Subcutaneous abdominal adipose tissue (tissue), 5 donors: ENCODE measurements around the gene LAMB1.

Experiments
- H3K27ac ChIP-seq: one replicate; pipeline ENCODE4 v1.7.0; 2013; ENCODE audit warnings: low read depth, mild to moderate bottlenecking, inconsistent platforms, low read length, moderate library complexity
- H3K27me3 ChIP-seq, 5 donors: one replicate each; pipeline ENCODE4 v1.7.0; 2013; ENCODE audit warnings: low read length in 5 of 5, inconsistent platforms in 1 of 5; ENCODE audit not compliant: control insufficient read depth in 5 of 5, insufficient read depth in 4 of 5
- H3K36me3 ChIP-seq, 5 donors: one replicate each; pipeline ENCODE4 v1.7.0; 2013; ENCODE audit warnings: low read length in 5 of 5; ENCODE audit not compliant: control insufficient read depth in 5 of 5, insufficient read depth in 5 of 5
- H3K4me1 ChIP-seq, 5 donors: one replicate each; pipeline ENCODE4 v1.7.0; 2013; ENCODE audit warnings: low read length in 5 of 5, mild to moderate bottlenecking in 3 of 5, moderate library complexity in 1 of 5; ENCODE audit not compliant: control insufficient read depth in 5 of 5, insufficient read depth in 5 of 5
- H3K4me3 ChIP-seq, 5 donors: one replicate each; pipeline ENCODE4 v1.7.0; 2013; ENCODE audit warnings: low read length in 5 of 5, low read depth in 1 of 5
- H3K9ac ChIP-seq, 5 donors: one replicate each; pipeline ENCODE4 v1.7.0; 2013; ENCODE audit warnings: low read length in 5 of 5, mild to moderate bottlenecking in 4 of 5, moderate library complexity in 3 of 5
- H3K9me3 ChIP-seq, 5 donors: one replicate each; pipeline ENCODE4 v1.7.0; 2013; ENCODE audit warnings: low read length in 5 of 5; ENCODE audit not compliant: control insufficient read depth in 5 of 5
- donor health status: healthy.
- donor health status: healthy.
- donor health status: healthy.
- donor health status: healthy.
- donor health status: healthy.

Gene LAMB1

GRCh38 chr7:108024538-108024937 lies 21.6 kb upstream of the LAMB1 start:
- Histone ChIP-seq H3K9ac (no peak overlapping the region), H3K27ac (no peak overlapping the region), H3K4me3 (no peak overlapping the region), H3K4me1 (no peaks in the 10 kb centered on the region), H3K27me3 (no peaks in the 10 kb centered on the region), H3K9me3 (no peaks in the 10 kb centered on the region), H3K36me3 (no peaks in the 10 kb centered on the region)

DNA sequence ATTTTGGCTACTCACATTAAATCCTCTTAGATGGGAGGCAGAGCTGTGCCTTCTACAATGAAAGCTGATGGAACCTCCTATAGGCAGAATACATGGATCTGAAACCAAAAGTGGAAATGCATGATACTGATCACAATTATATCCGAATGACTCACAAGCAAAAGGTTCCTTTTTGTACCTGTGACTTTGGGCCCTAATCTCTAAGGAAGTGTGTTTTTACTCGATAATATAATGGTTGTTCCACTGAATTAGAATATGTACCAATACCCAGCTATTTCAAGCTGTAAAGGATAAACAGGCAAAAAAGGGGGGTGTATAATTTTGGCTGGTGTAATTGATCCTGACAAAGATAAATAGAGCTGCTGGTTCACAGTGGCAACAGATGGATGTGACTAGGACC lies 17.6 kb upstream of the LAMB1 start:
- no peaks in the 10 kb centered on the region for H3K9me3 ChIP-seq
- H3K27me3 ChIP-seq: no peaks in the 10 kb centered on the region
- H3K9ac ChIP-seq: no peak overlapping the region
- no peaks in the 10 kb centered on the region for H3K4me1 ChIP-seq
- H3K4me3 ChIP-seq: no peak overlapping the region
- no peaks in the 10 kb centered on the region for H3K36me3 ChIP-seq
- H3K27ac ChIP-seq: no peak overlapping the region

- H3K9me3 ChIP-seq: no peaks in the 10 kb centered on the region
- no peaks in the 10 kb centered on the region for H3K27me3 ChIP-seq
- H3K36me3 ChIP-seq: no peaks in the 10 kb centered on the region
- H3K27ac ChIP-seq: no peak overlapping the region
- H3K4me1 ChIP-seq: no peaks in the 10 kb centered on the region
- no peak overlapping the region for H3K4me3 ChIP-seq
- H3K9ac ChIP-seq: no peak overlapping the region
Observed at GRCh38 chr7:108018668-108019067, 15.7 kb upstream of the LAMB1 start.

GRCh38 chr7:108017776-108018151 lies 14.8 kb upstream of the LAMB1 start:
- Histone ChIP-seq H3K9me3 (no peaks in the 10 kb centered on the region), H3K9ac (no peak overlapping the region), H3K4me1 (no peaks in the 10 kb centered on the region), H3K27me3 (no peaks in the 10 kb centered on the region), H3K27ac (no peak overlapping the region), H3K36me3 (no peaks in the 10 kb centered on the region), H3K4me3 (no peak overlapping the region)

DNA sequence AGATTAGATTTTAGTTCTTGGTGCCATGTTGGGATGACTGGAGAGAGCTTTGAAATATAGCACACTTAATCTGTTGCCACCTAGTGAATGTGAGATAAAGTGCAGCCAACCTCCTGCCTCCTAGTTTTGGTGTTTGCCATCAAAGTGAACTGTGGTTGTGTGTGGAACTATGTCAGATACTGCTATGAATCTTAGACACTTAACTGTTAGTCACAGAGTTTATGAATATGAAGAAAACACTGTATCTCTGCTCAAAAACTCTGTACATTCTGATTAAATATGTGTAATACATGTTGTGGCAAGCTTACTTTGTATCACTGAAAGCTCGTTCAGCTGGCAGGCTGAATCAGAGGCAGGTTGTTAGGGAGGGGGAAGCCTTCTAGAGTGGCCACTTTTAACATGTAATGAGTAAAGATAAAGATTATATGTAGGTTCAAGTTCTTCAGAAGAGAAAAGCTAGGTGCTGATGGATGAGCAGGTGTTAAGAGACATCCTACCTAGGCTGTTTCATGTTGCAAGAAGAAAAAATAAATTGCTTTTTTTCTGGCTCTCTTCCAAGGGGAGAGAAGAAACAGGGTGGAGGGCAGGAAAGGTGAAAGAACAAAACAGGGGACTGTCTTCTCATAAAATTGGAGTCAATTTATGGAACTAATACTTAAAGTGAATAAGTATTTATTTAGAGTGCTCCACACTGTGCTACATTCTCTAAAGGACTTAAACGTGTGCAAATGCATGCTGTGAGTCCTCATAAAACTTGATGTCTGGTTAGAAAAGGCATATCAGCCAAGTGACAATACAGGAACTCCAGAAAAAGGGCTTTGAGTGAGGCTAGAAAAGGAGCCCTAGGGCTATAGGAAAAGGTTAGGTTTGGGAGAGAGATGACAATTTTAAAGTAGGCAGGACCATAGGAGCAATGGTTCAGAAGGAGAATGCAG lies 14.1 kb upstream of the LAMB1 start:
- Histone ChIP-seq H3K4me3 (no peak overlapping the region), H3K27me3 (no peaks in the 10 kb centered on the region), H3K9me3 (no peaks in the 10 kb centered on the region), H3K36me3 (no peaks in the 10 kb centered on the region), H3K4me1 (no peaks in the 10 kb centered on the region), H3K27ac (no peak overlapping the region), H3K9ac (no peak overlapping the region)

GRCh38 chr7:108015740-108016139 lies 12.8 kb upstream of the LAMB1 start:
- Histone ChIP-seq H3K27me3 (no peaks in the 10 kb centered on the region), H3K27ac (no peak overlapping the region), H3K9me3 (no peaks in the 10 kb centered on the region), H3K9ac (no peak overlapping the region), H3K4me1 (no peaks in the 10 kb centered on the region), H3K4me3 (no peak overlapping the region), H3K36me3 (no peaks in the 10 kb centered on the region)

DNA sequence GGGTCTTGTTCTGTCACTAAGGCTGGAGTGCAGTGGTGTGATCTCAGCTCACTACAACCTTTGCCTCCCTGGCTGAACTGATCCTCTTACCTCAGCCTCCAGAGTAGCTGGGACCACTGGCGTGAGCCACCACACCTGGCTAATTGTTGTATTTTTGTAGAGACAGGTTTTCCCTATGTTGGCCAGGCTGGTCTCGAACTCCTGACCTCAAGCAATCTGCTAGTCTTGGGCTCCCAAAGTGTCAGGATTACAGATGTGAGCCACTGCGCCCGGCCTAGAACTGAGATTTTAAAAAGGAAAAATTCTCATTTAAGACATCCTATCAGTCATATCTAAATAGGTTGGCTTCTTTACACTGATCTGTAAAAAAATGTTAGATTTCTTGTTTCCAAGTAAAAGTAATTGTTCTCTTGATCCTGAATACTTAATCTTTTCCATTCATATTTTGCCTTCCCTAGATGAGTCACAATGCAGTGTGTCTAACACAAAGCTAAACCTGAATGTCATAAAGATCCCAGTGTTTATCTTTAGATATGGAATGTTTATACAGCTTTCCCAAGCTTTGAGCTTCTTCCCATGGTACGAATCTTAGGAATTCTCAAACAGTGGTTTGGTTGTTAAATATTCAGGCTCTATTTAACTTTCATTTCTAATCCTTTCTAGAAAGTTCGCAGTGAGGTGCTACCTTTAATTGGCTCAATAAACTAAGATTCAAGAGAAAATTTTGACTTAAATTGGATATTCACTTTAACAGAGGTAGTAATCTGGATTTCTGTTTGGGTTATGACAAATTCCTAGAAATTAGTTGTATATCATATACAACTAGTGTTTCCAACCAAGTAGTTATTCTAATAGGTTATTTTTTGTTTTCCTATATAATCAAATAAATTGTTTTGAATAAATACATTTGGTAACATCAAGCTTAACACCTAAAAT lies 12.1 kb upstream of the LAMB1 start:
- Histone ChIP-seq H3K4me1 (no peaks in the 10 kb centered on the region), H3K4me3 (no peak overlapping the region), H3K27ac (no peak overlapping the region), H3K36me3 (no peaks in the 10 kb centered on the region), H3K9ac (no peak overlapping the region), H3K9me3 (no peaks in the 10 kb centered on the region), H3K27me3 (no peaks in the 10 kb centered on the region)

DNA sequence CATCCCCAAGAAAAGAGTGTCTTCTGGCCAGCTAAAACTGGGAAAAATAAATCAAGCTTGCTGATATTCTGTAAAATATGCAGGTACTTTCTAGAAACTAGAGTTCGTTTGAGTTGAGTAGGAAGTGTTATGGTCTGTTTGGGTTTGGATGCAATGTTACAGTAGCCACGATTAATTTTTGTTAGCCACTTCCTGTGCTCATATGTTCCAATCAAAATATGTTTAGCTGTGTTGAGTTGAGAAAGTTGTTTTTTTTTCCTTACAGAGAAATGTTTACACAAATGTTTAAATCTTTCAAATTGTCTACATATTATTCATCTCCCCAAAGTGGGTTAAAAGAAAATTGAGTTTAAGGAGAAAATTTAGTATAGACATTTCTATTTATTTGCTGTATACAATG lies 11.3 kb upstream of the LAMB1 start:
- no peak overlapping the region for H3K4me3 ChIP-seq
- H3K36me3 ChIP-seq: no peaks in the 10 kb centered on the region
- no peaks in the 10 kb centered on the region for H3K27me3 ChIP-seq
- no peaks in the 10 kb centered on the region for H3K9me3 ChIP-seq
- no peak overlapping the region for H3K27ac ChIP-seq
- no peak overlapping the region for H3K9ac ChIP-seq
- H3K4me1 ChIP-seq: no peaks in the 10 kb centered on the region

GRCh38 chr7:108012499-108013430 lies 9.8 kb upstream of the LAMB1 start:
- no peaks in the 10 kb centered on the region for H3K36me3 ChIP-seq
- no peak overlapping the region for H3K27ac ChIP-seq
- H3K9ac ChIP-seq: no peak overlapping the region
- H3K27me3 ChIP-seq: no peaks in the 10 kb centered on the region
- no peaks in the 10 kb centered on the region for H3K4me1 ChIP-seq
- H3K4me3 ChIP-seq: no peak overlapping the region
- no peaks in the 10 kb centered on the region for H3K9me3 ChIP-seq
